HL-60 (cell line): ENCODE results near the gene MCM7.

Experiments
- DNase-seq, 2 experiments: peaks; one replicate each; pipeline ENCODE4 v3.0.0-alpha.2; 2010 to 2020; ENCODE audit warnings: low read depth in 1 of 2, low spot score in 1 of 2
- H3K27ac ChIP-seq: fragments of 250-450 bp; sonication (Bioruptor Pico); replicated peaks from 2 replicates; pipeline ENCODE4 v1.5.1; 2020; ENCODE audit warnings: mild to moderate bottlenecking, moderate library complexity
- H3K27me3 ChIP-seq: fragments of 250-450 bp; sonication (Bioruptor Pico); 2 replicates; pipeline ENCODE4 v1.5.1; 2021; ENCODE audit warnings: mild to moderate bottlenecking, moderate library complexity; ENCODE audit not compliant: insufficient read depth, poor library complexity, severe bottlenecking
- H3K4me3 ChIP-seq: replicated peaks from 2 replicates; pipeline ENCODE4 v1.5.1; 2011; ENCODE audit warnings: mild to moderate bottlenecking, control low read depth, low read length; ENCODE audit not compliant: insufficient read depth
- GABPA ChIP-seq: IDR thresholded peaks from 2 replicates; pipeline ENCODE4 v1.6.1; 2012; ENCODE audit warnings: low read depth
- POLR2AphosphoS5 ChIP-seq: IDR thresholded peaks from 2 replicates; pipeline ENCODE4 v1.6.1; 2012; ENCODE audit warnings: low read depth
- REST ChIP-seq: IDR thresholded peaks from 2 replicates; pipeline ENCODE4 v1.6.1; 2012; ENCODE audit warnings: low read depth; ENCODE audit not compliant: insufficient replicate concordance
- SPI1 ChIP-seq: IDR thresholded peaks from 2 replicates; pipeline ENCODE4 v1.6.1; 2012; ENCODE audit warnings: low read depth, mild to moderate bottlenecking, borderline replicate concordance
- TF ChIP-seq, protein P1 (sequence below): IDR thresholded peaks from one replicate; pipeline ENCODE4 v1.5.1; 2011; ENCODE audit warnings: low read length, control low read depth, inconsistent platforms; ENCODE audit not compliant: insufficient read depth

MCM7 gene

DNA sequence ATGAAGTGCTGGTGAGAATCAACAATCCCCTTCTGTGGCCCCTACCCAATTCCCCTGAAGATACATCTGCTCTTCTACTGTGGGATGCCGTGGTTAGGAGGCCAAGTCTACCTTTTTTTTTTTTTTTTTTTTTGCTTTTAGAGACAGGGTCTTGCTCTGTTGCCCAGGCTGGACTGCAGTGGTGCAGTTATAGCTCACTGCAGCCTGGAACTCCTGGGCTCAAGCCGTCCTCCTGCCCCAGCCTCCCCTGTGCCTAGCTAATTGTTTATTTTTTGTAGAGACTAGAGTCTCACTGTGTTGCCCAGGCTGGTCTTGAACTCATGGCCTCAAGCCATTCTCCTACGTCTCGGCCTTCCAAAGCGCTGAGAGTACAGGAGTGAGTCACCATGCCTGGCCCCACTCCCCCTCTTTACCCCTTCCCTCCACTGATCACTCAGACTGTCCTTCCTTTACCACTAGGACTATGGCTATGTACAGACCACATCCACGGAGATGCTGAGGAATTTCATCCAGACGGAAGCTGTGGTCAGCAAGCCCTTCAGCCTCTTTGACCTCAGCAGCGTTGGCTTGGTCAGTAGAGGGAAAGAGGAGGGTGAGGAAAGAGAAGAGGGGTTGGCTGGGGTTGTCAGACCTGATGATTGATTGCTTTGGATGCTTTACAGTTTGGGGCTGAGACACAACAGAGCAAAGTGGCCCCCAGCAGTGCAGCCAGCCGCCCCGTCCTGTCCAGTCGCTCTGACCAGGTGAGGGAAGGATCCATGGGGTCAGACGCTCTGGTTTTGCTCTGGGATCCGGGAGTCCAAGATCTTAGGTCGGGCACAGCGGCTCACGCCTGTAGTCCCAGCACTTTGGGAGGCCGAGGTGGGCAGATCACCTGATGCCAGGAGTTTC lies 2.0 kb upstream of the MCM7 start:
- no peak for TF ChIP-seq SPI1
- TF ChIP-seq, protein P1, sequence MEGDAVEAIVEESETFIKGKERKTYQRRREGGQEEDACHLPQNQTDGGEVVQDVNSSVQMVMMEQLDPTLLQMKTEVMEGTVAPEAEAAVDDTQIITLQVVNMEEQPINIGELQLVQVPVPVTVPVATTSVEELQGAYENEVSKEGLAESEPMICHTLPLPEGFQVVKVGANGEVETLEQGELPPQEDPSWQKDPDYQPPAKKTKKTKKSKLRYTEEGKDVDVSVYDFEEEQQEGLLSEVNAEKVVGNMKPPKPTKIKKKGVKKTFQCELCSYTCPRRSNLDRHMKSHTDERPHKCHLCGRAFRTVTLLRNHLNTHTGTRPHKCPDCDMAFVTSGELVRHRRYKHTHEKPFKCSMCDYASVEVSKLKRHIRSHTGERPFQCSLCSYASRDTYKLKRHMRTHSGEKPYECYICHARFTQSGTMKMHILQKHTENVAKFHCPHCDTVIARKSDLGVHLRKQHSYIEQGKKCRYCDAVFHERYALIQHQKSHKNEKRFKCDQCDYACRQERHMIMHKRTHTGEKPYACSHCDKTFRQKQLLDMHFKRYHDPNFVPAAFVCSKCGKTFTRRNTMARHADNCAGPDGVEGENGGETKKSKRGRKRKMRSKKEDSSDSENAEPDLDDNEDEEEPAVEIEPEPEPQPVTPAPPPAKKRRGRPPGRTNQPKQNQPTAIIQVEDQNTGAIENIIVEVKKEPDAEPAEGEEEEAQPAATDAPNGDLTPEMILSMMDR = no peak
- no peak for TF ChIP-seq REST
- TF ChIP-seq GABPA = no peak
- TF ChIP-seq POLR2AphosphoS5 = no peak

DNA sequence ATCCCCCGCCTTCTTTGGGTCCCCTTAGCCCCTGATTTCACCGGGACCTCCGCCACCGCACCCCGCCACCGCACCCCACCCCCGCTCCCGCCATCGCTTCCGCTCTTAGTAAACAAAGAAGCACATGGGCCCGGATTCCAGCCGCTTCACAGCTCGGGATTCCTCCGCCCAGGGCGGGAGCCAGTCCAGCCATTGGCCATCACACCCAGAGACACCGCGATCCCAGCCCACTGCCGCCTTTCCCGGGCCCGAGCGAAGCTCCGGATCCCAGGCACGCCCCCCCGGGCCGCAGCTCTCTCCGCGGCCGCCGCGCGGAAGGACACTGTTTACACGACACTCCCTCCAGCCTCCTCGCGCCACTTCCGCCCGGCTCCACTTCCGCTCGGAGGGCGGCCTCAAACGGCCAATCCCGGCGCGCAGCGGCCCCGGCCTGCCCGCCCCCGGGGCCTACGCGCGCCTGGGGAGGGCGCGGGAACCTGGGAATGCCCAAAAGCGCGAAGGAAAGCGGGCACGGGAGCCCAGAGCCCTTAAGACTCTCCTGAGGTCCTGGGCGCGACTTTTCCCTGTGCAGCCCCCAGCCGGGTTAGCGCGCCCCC lies 679 bp downstream of the MCM7 start:
- Histone ChIP-seq H3K4me3 (peak overlapping the region; percentile 97), H3K27ac (peak overlapping the region; percentile 100), H3K27me3 (no peaks in the 10 kb centered on the region)
- peak; percentile 85 for DNase-seq
- peak; percentile 44; the same call in 1 of the 2 replicates for TF ChIP-seq POLR2AphosphoS5
- TF ChIP-seq GABPA = peak; percentile 91
- TF ChIP-seq SPI1 = peak; percentile 85
- TF ChIP-seq, protein P1 = no peak
- no peak for TF ChIP-seq REST

More for the DNA sequence above, 2.0 kb upstream of the MCM7 start:
- no peaks in the 10 kb centered on the region for H3K27me3 ChIP-seq
- H3K4me3 ChIP-seq = no peak overlapping the region
- H3K27ac ChIP-seq = no peak overlapping the region
- DNase-seq = no peak

GRCh38 chr7:100099452-100099851 lies 1.7 kb downstream of the MCM7 start:
- no peak for DNase-seq
- Histone ChIP-seq H3K27me3 (no peaks in the 10 kb centered on the region), H3K27ac (no peak overlapping the region; the same call in 1 of the 2 replicates), H3K4me3 (peak overlapping the region; percentile 97)
- TF ChIP-seq SPI1 (no peak), GABPA (no peak), POLR2AphosphoS5 (no peak)
- TF ChIP-seq, protein P1 = no peak
